HCT116 (cell line): ENCODE results near the gene PPP1R1C. TPM values are rescaled to one million over a fixed set of nuclear protein-coding genes. Genes with fewer than 3 reads are reported as not detected.

Experiments used
- ATAC-seq: fragments of 200-7000 bp; cut with Tn5 transposase; 2 replicates; pipeline ENCODE4 v1.9.1; 2020; ENCODE audit warnings: mild to moderate bottlenecking, moderate library complexity
- BruUV-seq: library from RNA; stranded (reverse); fragments of 400-500 nt; replicated peaks from 2 replicates; lab custom pipeline; 2021; lab: Mats Ljungman, UMichigan
- CTCF ChIA-PET: fragments of 300-600 bp; sonication (Branson Sonifier 250); formaldehyde crosslinking; loops from one replicate; lab custom pipeline; 2021; ENCODE audit warnings: antibody characterized with exemption; lab: Charles Lee
- POLR2A ChIA-PET: fragments of 300-600, 350-600 bp; sonication (Branson Sonifier 250); formaldehyde crosslinking; loops from one replicate; lab custom pipeline; 2021; ENCODE audit warnings: antibody characterized with exemption; lab: Charles Lee
- RAD21 ChIA-PET, 2 experiments: fragments of 300-600 bp; sonication (Branson Sonifier 250); formaldehyde crosslinking; loops; one replicate each; lab custom pipeline; 2023; ENCODE audit warnings: low total read pairs in 2 of 2; ENCODE audit not compliant: uncharacterized antibody in 2 of 2, unreplicated experiment in 2 of 2, low non-redundant PET in 1 of 2; lab: Charles Lee
- DNase-seq: peaks from one replicate; pipeline ENCODE4 v3.0.0-alpha.2; 2010; ENCODE audit warnings: low read depth, low spot score
- H2AFZ ChIP-seq: fragments of 200-600 bp; shearing (Covaris generic), sonication (generic); 2 replicates; pipeline ENCODE4 v1.6.1; 2017; ENCODE audit warnings: low read depth, mixed run types, mixed read lengths, antibody characterized with exemption, low read length; ENCODE audit not compliant: poor library complexity, severe bottlenecking
- H3K27ac ChIP-seq: 2 replicates; pipeline ENCODE4 v1.5.1; 2012; ENCODE audit warnings: low read depth, low read length
- H3K27me3 ChIP-seq: fragments of 200-600 bp; sonication (generic); 2 replicates; pipeline ENCODE4 v1.6.1; 2016; ENCODE audit warnings: mixed run types, low read length, mixed read lengths; ENCODE audit not compliant: insufficient read depth
- H3K36me3 ChIP-seq, 2 experiments: fragments of 200-500 bp in 1 of 2; fragments of 200-600 bp in 1 of 2; sonication (Bioruptor generic) in 1 of 2; sonication (generic) in 1 of 2; 2 replicates each; pipeline versions ENCODE4 v1.5.1 to v1.6.1; 2014 to 2016; ENCODE audit warnings: low read length in 2 of 2, inconsistent platforms in 1 of 2, mixed read lengths in 1 of 2, mixed run types in 1 of 2; ENCODE audit not compliant: insufficient read depth in 2 of 2, control insufficient read depth in 1 of 2
- H3K4me1 ChIP-seq, 2 experiments: fragments of 200-600 bp in 1 of 2; sonication (generic) in 1 of 2; 2 replicates each; pipeline versions ENCODE4 v1.5.1 to v1.6.1; 2012 to 2017; ENCODE audit warnings: low read length in 2 of 2, inconsistent platforms in 1 of 2, mild to moderate bottlenecking in 1 of 2, mixed read lengths in 1 of 2, mixed run types in 1 of 2, moderate library complexity in 1 of 2; ENCODE audit not compliant: insufficient read depth in 2 of 2, control insufficient read depth in 1 of 2
- H3K4me2 ChIP-seq: fragments of 200-600 bp; sonication (generic); 2 replicates; pipeline ENCODE4 v1.6.1; 2017; ENCODE audit warnings: mixed run types, low read length, mixed read lengths
- H3K4me3 ChIP-seq, 2 experiments: fragments of 200-600 bp in 1 of 2; sonication (generic) in 1 of 2; replicated peaks in 1 of 2; 2 replicates each; pipeline ENCODE4 v1.5.1; 2011 to 2016; ENCODE audit warnings: low read length in 2 of 2, control low read depth in 1 of 2, low read depth in 1 of 2, mild to moderate bottlenecking in 1 of 2, mixed read lengths in 1 of 2, mixed run types in 1 of 2
- H3K79me2 ChIP-seq: fragments of 200-600 bp; sonication (generic); 2 replicates; pipeline ENCODE4 v1.6.1; 2017; ENCODE audit warnings: mild to moderate bottlenecking, mixed run types, low read length, moderate library complexity, mixed read lengths; ENCODE audit not compliant: insufficient read depth
- H3K9ac ChIP-seq: fragments of 200-600 bp; sonication (generic); 2 replicates; pipeline ENCODE4 v1.6.1; 2016; ENCODE audit warnings: low read length, mixed read lengths
- H3K9me2 ChIP-seq: fragments of 200-600 bp; sonication (generic), shearing (Covaris generic); 2 replicates; pipeline ENCODE4 v1.6.1; 2017; ENCODE audit warnings: mixed run types, mild to moderate bottlenecking, moderate library complexity; ENCODE audit not compliant: insufficient read depth
- H3K9me3 ChIP-seq, 2 experiments: fragments of 200-500 bp in 1 of 2; fragments of 200-600 bp in 1 of 2; sonication (Bioruptor generic) in 1 of 2; sonication (generic) in 1 of 2; 2 replicates each; pipeline ENCODE4 v1.6.1; 2014 to 2017; ENCODE audit warnings: low read length in 2 of 2, mixed read lengths in 2 of 2, inconsistent platforms in 1 of 2, low read depth in 1 of 2, mild to moderate bottlenecking in 1 of 2, mixed run types in 1 of 2, moderate library complexity in 1 of 2; ENCODE audit not compliant: control insufficient read depth in 1 of 2, insufficient read depth in 1 of 2
- H4K20me1 ChIP-seq: fragments of 200-600 bp; sonication (generic), shearing (Covaris generic); 2 replicates; pipeline ENCODE4 v1.6.1; 2017; ENCODE audit warnings: mixed run types, mild to moderate bottlenecking, moderate library complexity; ENCODE audit not compliant: insufficient read depth
- ATF3 ChIP-seq: IDR thresholded peaks from 2 replicates; pipeline ENCODE4 v1.6.1; 2012
- CBX3 ChIP-seq: IDR thresholded peaks from 2 replicates; pipeline ENCODE4 v1.6.1; 2012; ENCODE audit warnings: low read depth
- CEBPB ChIP-seq: IDR thresholded peaks from 2 replicates; pipeline ENCODE4 v1.6.1; 2012; ENCODE audit warnings: low read depth
- EGR1 ChIP-seq: IDR thresholded peaks from 2 replicates; pipeline ENCODE4 v1.6.1; 2012; ENCODE audit warnings: low read depth
- ELF1 ChIP-seq: IDR thresholded peaks from 2 replicates; pipeline ENCODE4 v1.6.1; 2012; ENCODE audit warnings: low read depth, borderline replicate concordance
- EZH2 ChIP-seq: fragments of 200-600 bp; sonication (generic); IDR thresholded peaks from 2 replicates; pipeline ENCODE4 v1.6.1; 2017; ENCODE audit warnings: antibody characterized with exemption, mixed run types
- EZH2phosphoT487 ChIP-seq: fragments of 200-600 bp; IDR thresholded peaks from 2 replicates; pipeline ENCODE4 v1.6.1; 2018; ENCODE audit warnings: antibody characterized with exemption, borderline replicate concordance
- FOSL1 ChIP-seq: IDR thresholded peaks from 2 replicates; pipeline ENCODE4 v1.6.1; 2012; ENCODE audit warnings: low read depth
- JUND ChIP-seq: IDR thresholded peaks from 2 replicates; pipeline ENCODE4 v1.6.1; 2012
- MAX ChIP-seq: IDR thresholded peaks from 2 replicates; pipeline ENCODE4 v1.6.1; 2012
- POLR2A ChIP-seq: IDR thresholded peaks from 2 replicates; pipeline ENCODE4 v1.7.0; 2011; ENCODE audit warnings: borderline replicate concordance; ENCODE audit not compliant: insufficient read depth, insufficient read length; ENCODE audit errors: extremely low read depth
- POLR2AphosphoS5 ChIP-seq: IDR thresholded peaks from 2 replicates; pipeline ENCODE4 v1.6.1; 2011; ENCODE audit warnings: mild to moderate bottlenecking, low read depth, low read length, moderate library complexity
- RAD21 ChIP-seq: IDR thresholded peaks from 2 replicates; pipeline ENCODE4 v1.6.1; 2012; ENCODE audit warnings: low read depth, mild to moderate bottlenecking
- REST ChIP-seq: IDR thresholded peaks from 2 replicates; pipeline ENCODE4 v1.6.1; 2012; ENCODE audit warnings: low read depth
- SIN3A ChIP-seq: IDR thresholded peaks from 2 replicates; pipeline ENCODE4 v1.6.1; 2012; ENCODE audit warnings: low read depth
- SP1 ChIP-seq: IDR thresholded peaks from 2 replicates; pipeline ENCODE4 v1.6.1; 2012; ENCODE audit warnings: low read depth
- SRF ChIP-seq: IDR thresholded peaks from 2 replicates; pipeline ENCODE4 v1.6.1; 2012; ENCODE audit warnings: low read depth
- TCF7L2 ChIP-seq: IDR thresholded peaks from 2 replicates; pipeline ENCODE4 v1.7.0; 2011; ENCODE audit warnings: borderline replicate concordance, inconsistent platforms; ENCODE audit not compliant: insufficient read depth, insufficient read length; ENCODE audit errors: extremely low read depth
- YY1 ChIP-seq: IDR thresholded peaks from 2 replicates; pipeline ENCODE4 v1.6.1; 2011; ENCODE audit warnings: low read length, low read depth, moderate library complexity, mild to moderate bottlenecking; ENCODE audit not compliant: insufficient replicate concordance; ENCODE audit errors: extremely low read depth
- ZFX ChIP-seq: fragments of 450-650 bp; IDR thresholded peaks from 2 replicates; pipeline ENCODE4 v1.6.1; 2017
- ZNF274 ChIP-seq: fragments of 200-500 bp; sonication (Bioruptor generic); IDR thresholded peaks from 2 replicates; pipeline ENCODE4 v1.6.1; 2014; ENCODE audit warnings: mild to moderate bottlenecking, low read depth, low read length, inconsistent platforms
- intact Hi-C: fragments of 100-400 bp; cut with micrococcal nuclease; formaldehyde crosslinking; loops from 2 replicates; pipeline ENCODE4 v1.10.0; 2022
- total RNA-seq: library from RNA; stranded (reverse); gene quantifications from one replicate; pipeline ENCODE4 v1.2.1, GENCODE V29; 2021; ENCODE audit not compliant: unreplicated experiment
- TF ChIP-seq, protein P1 (sequence below): IDR thresholded peaks from 2 replicates; pipeline ENCODE4 v1.6.1; 2011; ENCODE audit warnings: mild to moderate bottlenecking, low read length, moderate library complexity; ENCODE audit not compliant: insufficient replicate concordance; ENCODE audit errors: extremely low read depth

PPP1R1C gene
- total RNA-seq, 1 experiment from 2014 or later = 17.8 TPM

GRCh38 chr2:182077448-182078142 is 91.9 kb downstream of the PPP1R1C start:
- Histone ChIP-seq H3K9me2 (no peaks in the 10 kb centered on the region), H3K79me2 (no peaks in the 10 kb centered on the region), H3K9me3 (no peaks in the 10 kb centered on the region), H3K4me2 (peak overlapping the region; percentile 30), H3K9ac (no peak overlapping the region), H3K27ac (peak overlapping the region; percentile 26; the same call in 1 of the 2 replicates), H4K20me1 (no peaks in the 10 kb centered on the region), H3K4me1 (peaks cover 12% of the 10 kb centered on the region in 2 experiments), H2AFZ (no peak overlapping the region), H3K4me3 (no peak overlapping the region), H3K36me3 (no peaks in the 10 kb centered on the region), H3K27me3 (no peaks in the 10 kb centered on the region)
- ChIA-PET RAD21 (interaction anchor here (0.8 to 1.3 kb wide), 4 partner anchors 123 to 335 kb away, joined by 3 to 4 read pairs (median 4); no protein-coding TSS in a partner anchor), POLR2A (interaction anchor here (1.1 kb wide), 1 partner anchor 145 kb away, joined by 3 read pairs; no protein-coding TSS in a partner anchor), CTCF (interaction anchor here (0.9 to 2.9 kb wide), 18 partner anchors 9 to 972 kb away, joined by 3 to 24 read pairs (median 4); no protein-coding TSS in a partner anchor)
- peak; percentile 85 for ATAC-seq
- intact Hi-C loops = loop anchor here (2.0 to 10.0 kb wide), 4 partner anchors 145 to 973 kb away; no protein-coding TSS in a partner anchor
- no TSS peak for BruUV-seq
- DNase-seq = peak; percentile 81
- TF ChIP-seq EZH2phosphoT487 = no peak
- TF ChIP-seq ZFX = no peak
- TF ChIP-seq ATF3 = no peak
- no peak for TF ChIP-seq EGR1
- TF ChIP-seq POLR2AphosphoS5 = no peak; the same call in 1 of the 2 replicates
- TF ChIP-seq FOSL1 = no peak
- TF ChIP-seq EZH2 = no peak
- TF ChIP-seq REST = no peak
- TF ChIP-seq SRF = no peak
- no peak for TF ChIP-seq MAX
- no peak for TF ChIP-seq JUND
- no peak for TF ChIP-seq POLR2A
- TF ChIP-seq ZNF274 = no peak
- peak; percentile 38; the same call in 1 of the 2 replicates for TF ChIP-seq CEBPB
- TF ChIP-seq CBX3 = peak; percentile 78
- TF ChIP-seq, protein P1, sequence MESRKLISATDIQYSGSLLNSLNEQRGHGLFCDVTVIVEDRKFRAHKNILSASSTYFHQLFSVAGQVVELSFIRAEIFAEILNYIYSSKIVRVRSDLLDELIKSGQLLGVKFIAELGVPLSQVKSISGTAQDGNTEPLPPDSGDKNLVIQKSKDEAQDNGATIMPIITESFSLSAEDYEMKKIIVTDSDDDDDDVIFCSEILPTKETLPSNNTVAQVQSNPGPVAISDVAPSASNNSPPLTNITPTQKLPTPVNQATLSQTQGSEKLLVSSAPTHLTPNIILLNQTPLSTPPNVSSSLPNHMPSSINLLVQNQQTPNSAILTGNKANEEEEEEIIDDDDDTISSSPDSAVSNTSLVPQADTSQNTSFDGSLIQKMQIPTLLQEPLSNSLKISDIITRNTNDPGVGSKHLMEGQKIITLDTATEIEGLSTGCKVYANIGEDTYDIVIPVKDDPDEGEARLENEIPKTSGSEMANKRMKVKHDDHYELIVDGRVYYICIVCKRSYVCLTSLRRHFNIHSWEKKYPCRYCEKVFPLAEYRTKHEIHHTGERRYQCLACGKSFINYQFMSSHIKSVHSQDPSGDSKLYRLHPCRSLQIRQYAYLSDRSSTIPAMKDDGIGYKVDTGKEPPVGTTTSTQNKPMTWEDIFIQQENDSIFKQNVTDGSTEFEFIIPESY = no peak
- peak; percentile 94 for TF ChIP-seq RAD21
- no peak for TF ChIP-seq ELF1
- TF ChIP-seq TCF7L2 = no peak
- TF ChIP-seq SP1 = peak; percentile 20; the same call in 1 of the 2 replicates
- no peak for TF ChIP-seq YY1
- no peak for TF ChIP-seq SIN3A
